ENCODE results near the gene CCN6. TPM values are rescaled to one million over a fixed set of nuclear protein-coding genes. Genes with fewer than 3 reads are reported as not detected.

The CCN6 gene
- total RNA-seq, 6 experiments from 2014 or later, result not detected

GRCh38 chr6:112054555-112055190, 769 bp downstream of the CCN6 start:
- H3K4me3 Mint-ChIP-seq, result no peak overlapping the region
- no peak overlapping the region for H3K27ac Mint-ChIP-seq
- no peak for DNase-seq
- H3K27me3 Mint-ChIP-seq (ENCODE audit: insufficient read depth), result peaks cover 3% of the 10 kb centered on the region; the same call in 1 of the 2 replicates
- peaks cover 7% of the 10 kb centered on the region for H3K4me1 Mint-ChIP-seq (ENCODE audit: low read depth)
- TF ChIP-seq CTCF (IDR thresholded peaks at IDR 0.05), result no peak
- H3K9me3 Mint-ChIP-seq, result no peaks in the 10 kb centered on the region
- H3K36me3 Mint-ChIP-seq (ENCODE audit: low read depth), result no peaks in the 10 kb centered on the region

- Mint-ChIP-seq H3K9me3 (no peaks in the 10 kb centered on the region), H3K36me3 (ENCODE audit: low read depth) (no peaks in the 10 kb centered on the region), H3K4me1 (ENCODE audit: low read depth) (peaks cover 14% of the 10 kb centered on the region), H3K27ac (no peak overlapping the region), H3K4me3 (no peak overlapping the region), H3K27me3 (ENCODE audit: insufficient read depth) (peaks cover 3% of the 10 kb centered on the region; the same call in 1 of the 2 replicates)
- no peak for TF ChIP-seq CTCF (IDR thresholded peaks at IDR 0.05)
- no peak for DNase-seq
Measured at GRCh38 chr6:112058243-112059032, 4.5 kb downstream of the CCN6 start.

GRCh38 chr6:112061605-112062004, 7.7 kb downstream of the CCN6 start:
- H3K4me3 Mint-ChIP-seq, result no peak overlapping the region
- H3K9me3 Mint-ChIP-seq, result no peaks in the 10 kb centered on the region
- no peak overlapping the region for H3K27ac Mint-ChIP-seq
- no peaks in the 10 kb centered on the region for H3K27me3 Mint-ChIP-seq (ENCODE audit: insufficient read depth)
- peak; percentile 25 for DNase-seq
- H3K36me3 Mint-ChIP-seq (ENCODE audit: low read depth), result no peaks in the 10 kb centered on the region
- peaks cover 18% of the 10 kb centered on the region for H3K4me1 Mint-ChIP-seq (ENCODE audit: low read depth)
- no peak for TF ChIP-seq CTCF (IDR thresholded peaks at IDR 0.05)

- Mint-ChIP-seq H3K27me3 (ENCODE audit: insufficient read depth) (no peaks in the 10 kb centered on the region), H3K4me3 (no peak overlapping the region), H3K9me3 (no peaks in the 10 kb centered on the region), H3K27ac (no peak overlapping the region), H3K36me3 (ENCODE audit: low read depth) (no peaks in the 10 kb centered on the region), H3K4me1 (ENCODE audit: low read depth) (peaks cover 18% of the 10 kb centered on the region)
- TF ChIP-seq CTCF (IDR thresholded peaks at IDR 0.05), result no peak
- DNase-seq, result no peak
Measured at GRCh38 chr6:112062966-112063365, 9.1 kb downstream of the CCN6 start.

- H3K4me3 Mint-ChIP-seq, result no peak overlapping the region
- no peaks in the 10 kb centered on the region for H3K27me3 Mint-ChIP-seq (ENCODE audit: insufficient read depth)
- H3K36me3 Mint-ChIP-seq (ENCODE audit: low read depth), result no peaks in the 10 kb centered on the region
- no peak overlapping the region for H3K27ac Mint-ChIP-seq
- no peak for TF ChIP-seq CTCF (IDR thresholded peaks at IDR 0.05)
- peaks cover 18% of the 10 kb centered on the region for H3K4me1 Mint-ChIP-seq (ENCODE audit: low read depth)
- DNase-seq, result no peak
- H3K9me3 Mint-ChIP-seq, result no peaks in the 10 kb centered on the region
Measured at GRCh38 chr6:112065426-112065986, 11.6 kb downstream of the CCN6 start.

Data from HFFc6 (cell line).